ENCODE data around the gene ALDH1L1. TPM values are rescaled to one million over a fixed set of nuclear protein-coding genes. Genes with fewer than 3 reads are reported as not detected.

ALDH1L1 gene
- total and polyA plus RNA-seq, 2 of the 8 experiments (the other 6 are each of a cell fraction or from before 2014, with no cell fraction given), result 0.98 to 1.6 TPM

- WGBS, 2 experiments (ENCODE audit: extremely low coverage in 1 of 2, insufficient coverage in 1 of 2, insufficient read length in 1 of 2, insufficient replicate concordance in 2 of 2, low coverage in 1 of 2, low lambda C conversion rate in 2 of 2, missing lambda C conversion rate in 1 of 2), result 84 to 100% methylated on average over 2 to 7 of the region's 7 CpGs
- Histone ChIP-seq H3K14ac (ENCODE audit: insufficient read length) (no peak overlapping the region), H2BK120ac (replicated peaks; ENCODE audit: low read depth, low read length) (no peak overlapping the region), H3K79me2 (ENCODE audit: control insufficient read depth in 1 of 2, insufficient read depth in 2 of 2, low read length in 2 of 2) (no peaks in the 10 kb centered on the region), H4K8ac (ENCODE audit: extremely low read depth, insufficient read depth, low read length) (no peak overlapping the region), H3K23me2 (ENCODE audit: low read depth, low read length) (no peaks in the 10 kb centered on the region), H3K4me2 (ENCODE audit: insufficient read depth in 1 of 2, low read depth in 2 of 2, low read length in 2 of 2) (no peak overlapping the region), H3K4me3 (ENCODE audit: extremely low read depth in 1 of 4, insufficient read depth in 2 of 4, low read depth in 3 of 4, low read length in 4 of 4) (no peak overlapping the region), H2BK15ac (ENCODE audit: low read length) (no peak overlapping the region), H3K27ac (ENCODE audit: low read depth, low read length) (no peak overlapping the region), H3K9ac (replicated peaks in 1 of 4; ENCODE audit: extremely low read depth in 1 of 4, low read depth in 3 of 4, low read length in 3 of 4) (no peak overlapping the region), H2BK12ac (ENCODE audit: low read depth, low read length) (no peak overlapping the region), H3K4me1 (replicated peaks in 1 of 4; ENCODE audit: control insufficient read depth in 3 of 4, insufficient read depth in 4 of 4, low read length in 3 of 4) (peaks cover 0 to 3% (median 2%) of the 10 kb centered on the region in 4 experiments; a peak in 4 of 7 replicates), H3K9me3 (ENCODE audit: insufficient read depth in 2 of 2, low read depth in 1 of 2, low read length in 1 of 2) (no peaks in the 10 kb centered on the region; a peak in 1 of 4 replicates), H3K18ac (ENCODE audit: extremely low read depth, low read length) (no peak overlapping the region), H4K5ac (ENCODE audit: insufficient read length, low read depth, low read length) (no peak overlapping the region), H3K79me1 (ENCODE audit: low read depth, low read length) (no peaks in the 10 kb centered on the region; the same call in 1 of the 2 replicates), H2AK5ac (ENCODE audit: low read depth, low read length) (no peak overlapping the region), H3K23ac (ENCODE audit: insufficient read length) (no peak overlapping the region), H2AFZ (ENCODE audit: low read length) (no peak overlapping the region), H3K36me3 (ENCODE audit: control insufficient read depth in 2 of 4, insufficient read depth in 4 of 4, low read length in 3 of 4) (no peaks in the 10 kb centered on the region), H3K56ac (replicated peaks; ENCODE audit: insufficient read length, low read depth, low read length) (no peak overlapping the region), H2BK5ac (ENCODE audit: low read depth, low read length) (no peak overlapping the region), H4K20me1 (replicated peaks in 1 of 2; ENCODE audit: control insufficient read depth in 1 of 2, insufficient read depth in 2 of 2, low read length in 2 of 2) (no peaks in the 10 kb centered on the region), H2BK20ac (ENCODE audit: low read length) (no peak overlapping the region), H3K27me3 (replicated peaks in 1 of 4; ENCODE audit: control insufficient read depth in 3 of 4, extremely low read depth in 1 of 4, insufficient read depth in 3 of 4, low read length in 3 of 4) (no peaks in the 10 kb centered on the region), H3K4ac (replicated peaks; ENCODE audit: insufficient read length, low read depth, low read length) (no peak overlapping the region), H4K91ac (replicated peaks; ENCODE audit: insufficient read length, low read length) (no peak overlapping the region)
- POLR2A ChIA-PET (ENCODE audit: partially characterized antibody), result no interaction called here
- no peak for FAIRE-seq
- peak in 1 of 2 experiments; percentile 20 for DNase-seq (ENCODE audit: low read depth in 1 of 2, low spot score in 2 of 2)
- TF ChIP-seq CTBP2 (IDR thresholded peaks at IDR 0.05; ENCODE audit: borderline replicate concordance, insufficient read depth, insufficient read length, low read length) (no peak), SP4 (IDR thresholded peaks at IDR 0.05; ENCODE audit: low read length) (no peak), RNF2 (IDR thresholded peaks at IDR 0.05; ENCODE audit: borderline replicate concordance, low read depth, low read length, missing control alignments, poor library complexity, severe bottlenecking) (no peak), GTF2F1 (IDR thresholded peaks at IDR 0.05; ENCODE audit: borderline replicate concordance, low read depth, low read length) (no peak)
- CTCF ChIA-PET (ENCODE audit: partially characterized antibody), result interaction anchor here (1.3 to 4.8 kb wide), 3 partner anchors 12 to 16 kb away, joined by 3 to 36 read pairs (median 6); no protein-coding TSS in a partner anchor
Measured at GRCh38 chr3:126119008-126119675, 61.2 kb downstream of the ALDH1L1 start.
